ENCODE results near the gene DAZAP1. TPM values are rescaled to one million over a fixed set of nuclear protein-coding genes. Genes with fewer than 3 reads are reported as not detected.
A peak's percentile ranks its signal among the peaks of the same experiment; 100 is the strongest.

The DAZAP1 gene
- total RNA-seq, 1 experiment from 2014 or later, result 360 TPM

GRCh38 chr19:1408300-1409203 is 1.2 kb downstream of the DAZAP1 start:
- ATAC-seq (no peak), DNase-seq (ENCODE audit: low spot score) (peak; percentile 48)
- ChIA-PET CTCF (interaction anchor here (0.6 to 0.7 kb wide), 4 partner anchors 48 to 1696 kb away, joined by 3 read pairs; no protein-coding TSS in a partner anchor), POLR2A (interaction anchor here (1.0 kb wide), 1 partner anchor 27 kb away, joined by 3 read pairs; no protein-coding TSS in a partner anchor)
- peaks cover 43% of the 10 kb centered on the region for H3K4me1 Mint-ChIP-seq
- TF ChIP-seq RELA (CRISPR knock-in tag; IDR thresholded peaks at IDR 0.05; ENCODE audit: borderline replicate concordance) (peak; percentile 24; the same call in 1 of the 2 replicates), E2F5 (CRISPR knock-in tag; IDR thresholded peaks at IDR 0.05) (0 out of 2 replicates have a peak, but pooled peaks have one; percentile 40), ZNF425 (CRISPR knock-in tag; conservative IDR thresholded peaks at IDR 0.05) (no peak), USF1 (CRISPR knock-in tag; IDR thresholded peaks at IDR 0.05) (0 out of 2 replicates have a peak, but pooled peaks have one; percentile 11), FOXK1 (CRISPR knock-in tag; IDR thresholded peaks at IDR 0.05) (peak; percentile 20), HMGXB4 (CRISPR knock-in tag; IDR thresholded peaks at IDR 0.05) (peak; percentile 77; the same call in 1 of the 2 replicates), MAX (CRISPR knock-in tag; IDR thresholded peaks at IDR 0.05) (peak; percentile 80; the same call in 1 of the 2 replicates), ELF4 (CRISPR knock-in tag; IDR thresholded peaks at IDR 0.05; ENCODE audit: low read depth) (no peak)
- peaks cover 23% of the 10 kb centered on the region for H3K36me3 Mint-ChIP-seq
- no peaks in the 10 kb centered on the region; the same call in 1 of the 2 replicates for H3K27me3 Mint-ChIP-seq (ENCODE audit: low read depth)
- no peaks in the 10 kb centered on the region for H3K9me3 Mint-ChIP-seq
- peak overlapping the region; percentile 96 for H3K27ac Mint-ChIP-seq
- H3K4me3 Mint-ChIP-seq, result peak overlapping the region; percentile 95

- Mint-ChIP-seq H3K36me3 (peaks cover 24% of the 10 kb centered on the region), H3K9me3 (no peaks in the 10 kb centered on the region), H3K4me1 (peaks cover 51% of the 10 kb centered on the region), H3K4me3 (peak overlapping the region; percentile 95), H3K27me3 (ENCODE audit: low read depth) (no peaks in the 10 kb centered on the region; the same call in 1 of the 2 replicates), H3K27ac (peak overlapping the region; percentile 96)
- ATAC-seq (no peak), DNase-seq (ENCODE audit: low spot score) (no peak)
- ChIA-PET CTCF (interaction anchor here (0.9 kb wide), 1 partner anchor 143 kb away, joined by 3 read pairs; no protein-coding TSS in a partner anchor), POLR2A (interaction anchor here (1.0 kb wide), 1 partner anchor 27 kb away, joined by 3 read pairs; no protein-coding TSS in a partner anchor)
- TF ChIP-seq AFF4 (CRISPR knock-in tag; IDR thresholded peaks at IDR 0.05; ENCODE audit: borderline replicate concordance) (no peak), ZNF263 (CRISPR knock-in tag; IDR thresholded peaks at IDR 0.05; ENCODE audit: low read depth) (0 out of 2 replicates have a peak, but pooled peaks have one; percentile 36)
Observed at GRCh38 chr19:1409204-1410005, 2.0 kb downstream of the DAZAP1 start.
